GM18868 (cell line): ENCODE measurements around the gene TIMP2.

Source experiments
- ATAC-seq: cut with Tn5 transposase; IDR thresholded peaks from one replicate; pipeline ENCODE4 v1.9.1; 2021; ENCODE audit warnings: mild to moderate bottlenecking, moderate library complexity; ENCODE audit not compliant: unreplicated experiment

TIMP2 gene

GRCh38 chr17:78819806-78820792 is 105.1 kb downstream of the TIMP2 start:
- no peak for ATAC-seq

GRCh38 chr17:78819402-78819801 is 105.8 kb downstream of the TIMP2 start:
- ATAC-seq: no peak

GRCh38 chr17:78818932-78819331 is 106.3 kb downstream of the TIMP2 start:
- ATAC-seq: no peak

- no peak for ATAC-seq
Observed at GRCh38 chr17:78818152-78818846, 106.9 kb downstream of the TIMP2 start.

- no peak for ATAC-seq
Observed at GRCh38 chr17:78817123-78817522, 108.1 kb downstream of the TIMP2 start.

- no peak for ATAC-seq
Observed at GRCh38 chr17:78815696-78816095, 109.5 kb downstream of the TIMP2 start.

- ATAC-seq: no peak
Observed at GRCh38 chr17:78812855-78813254, 112.3 kb downstream of the TIMP2 start.

GRCh38 chr17:78808163-78808562 is 117.0 kb downstream of the TIMP2 start:
- no peak for ATAC-seq

- ATAC-seq: no peak
Observed at GRCh38 chr17:78806451-78806850, 118.7 kb downstream of the TIMP2 start.

GRCh38 chr17:78805301-78805700 is 119.9 kb downstream of the TIMP2 start:
- ATAC-seq: no peak

- no peak for ATAC-seq
Observed at GRCh38 chr17:78804777-78805176, 120.4 kb downstream of the TIMP2 start.

- ATAC-seq: no peak
Observed at GRCh38 chr17:78803186-78803845, 121.9 kb downstream of the TIMP2 start.
